Measurements from ENCODE around the gene TSFM.
"Not testable (repeated sequence)": the region's sequence is repeated elsewhere in the genome, so short reads cannot be mapped to it uniquely, and the experiment has no call there.

TSFM gene

DNA sequence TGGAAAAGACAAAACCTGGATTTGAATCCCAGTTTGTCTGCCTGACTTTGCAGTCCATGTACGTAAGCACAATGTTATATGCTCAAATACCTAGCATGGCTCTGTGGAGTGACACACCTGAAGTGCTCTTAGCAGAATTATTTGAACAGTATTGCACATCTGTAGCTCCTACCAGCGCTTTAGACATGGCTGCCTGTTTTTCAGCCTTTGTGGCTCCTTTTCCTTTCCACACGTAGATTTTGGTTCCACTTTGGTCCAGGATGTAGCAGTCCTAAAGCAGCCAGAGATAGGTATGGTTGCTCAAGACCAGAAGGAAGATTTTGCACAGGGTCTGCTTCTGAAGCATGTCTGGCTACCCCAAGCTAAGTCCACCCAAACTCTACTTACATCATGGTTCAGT lies 26.8 kb downstream of the TSFM start:
- Histone ChIP-seq H3K27me3 (ENCODE audit: insufficient read depth, low read length) (no peaks in the 10 kb centered on the region), H3K4me3 (ENCODE audit: low read length) (no peak overlapping the region), H3K9me3 (ENCODE audit: low read length) (no peaks in the 10 kb centered on the region), H2AFZ (ENCODE audit: low read depth, low read length) (no peak overlapping the region), H3K36me3 (ENCODE audit: insufficient read depth, low read length) (peaks cover 39% of the 10 kb centered on the region), H3K4me1 (ENCODE audit: insufficient read depth, low read length) (no peaks in the 10 kb centered on the region)

DNA sequence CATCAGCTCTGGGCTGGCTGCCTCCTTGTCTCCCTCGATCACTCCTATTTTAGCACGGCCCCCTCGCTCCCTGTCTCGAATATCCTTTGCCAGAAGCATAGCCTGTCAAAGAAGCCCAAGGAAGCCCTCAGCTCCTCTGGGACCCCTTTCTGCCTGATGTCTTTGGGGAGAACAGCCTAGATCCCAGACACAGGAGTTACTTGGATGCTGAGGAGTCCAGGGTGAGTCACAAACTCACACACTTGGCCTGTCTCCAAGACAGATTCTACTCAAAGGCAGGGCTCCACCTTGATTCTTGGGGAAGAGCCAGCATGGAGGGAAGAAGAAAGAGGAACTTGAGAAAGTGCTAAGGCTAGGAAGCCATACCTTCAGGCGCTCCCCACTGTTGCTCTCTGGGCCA lies 27.9 kb downstream of the TSFM start:
- peaks cover 39% of the 10 kb centered on the region for H3K36me3 ChIP-seq (ENCODE audit: insufficient read depth, low read length)
- H3K27me3 ChIP-seq (ENCODE audit: insufficient read depth, low read length): no peaks in the 10 kb centered on the region
- no peak overlapping the region for H3K4me3 ChIP-seq (ENCODE audit: low read length)
- no peaks in the 10 kb centered on the region for H3K9me3 ChIP-seq (ENCODE audit: low read length)
- no peak overlapping the region for H2AFZ ChIP-seq (ENCODE audit: low read depth, low read length)
- H3K4me1 ChIP-seq (ENCODE audit: insufficient read depth, low read length): no peaks in the 10 kb centered on the region

DNA sequence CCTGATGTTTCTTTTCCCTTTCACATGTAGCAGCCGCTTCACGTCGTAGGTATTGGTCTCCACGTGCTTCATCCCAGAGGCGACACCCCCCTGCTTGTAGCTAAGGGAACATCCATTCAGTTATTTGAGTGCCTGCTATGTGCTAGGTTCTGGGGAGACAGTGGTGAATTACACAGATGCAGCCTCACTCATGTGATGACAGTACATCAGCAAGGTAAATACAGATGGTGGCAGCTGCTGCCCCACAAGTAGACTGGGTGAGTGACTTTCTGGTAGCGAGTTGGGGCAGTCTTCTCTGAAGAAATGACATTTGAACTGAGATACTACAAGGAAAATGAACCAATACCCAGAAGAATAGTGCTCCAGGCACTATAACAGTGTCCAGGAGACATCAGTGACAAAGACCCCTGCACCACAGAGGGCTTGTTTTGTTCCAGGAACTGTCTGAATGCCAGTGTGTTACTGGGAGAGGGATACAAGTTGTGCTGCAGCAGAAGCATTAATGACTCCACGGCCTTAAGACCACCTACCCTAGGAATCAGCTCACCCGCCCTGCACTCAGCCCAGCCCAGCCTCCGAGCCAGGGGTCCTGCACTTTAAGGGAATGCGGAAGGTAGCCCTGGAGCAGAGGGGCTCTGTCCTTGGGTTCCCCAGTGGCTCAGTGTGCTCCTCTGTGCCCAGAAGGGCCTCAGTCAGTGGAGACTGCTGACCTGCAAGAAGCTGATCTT lies 28.6 kb downstream of the TSFM start:
- Histone ChIP-seq H3K4me1 (ENCODE audit: insufficient read depth, low read length) (no peaks in the 10 kb centered on the region), H3K4me3 (ENCODE audit: low read length) (no peak overlapping the region), H2AFZ (ENCODE audit: low read depth, low read length) (no peak overlapping the region), H3K9me3 (ENCODE audit: low read length) (no peaks in the 10 kb centered on the region), H3K36me3 (ENCODE audit: insufficient read depth, low read length) (peaks cover 39% of the 10 kb centered on the region), H3K27me3 (ENCODE audit: insufficient read depth, low read length) (no peaks in the 10 kb centered on the region)

DNA sequence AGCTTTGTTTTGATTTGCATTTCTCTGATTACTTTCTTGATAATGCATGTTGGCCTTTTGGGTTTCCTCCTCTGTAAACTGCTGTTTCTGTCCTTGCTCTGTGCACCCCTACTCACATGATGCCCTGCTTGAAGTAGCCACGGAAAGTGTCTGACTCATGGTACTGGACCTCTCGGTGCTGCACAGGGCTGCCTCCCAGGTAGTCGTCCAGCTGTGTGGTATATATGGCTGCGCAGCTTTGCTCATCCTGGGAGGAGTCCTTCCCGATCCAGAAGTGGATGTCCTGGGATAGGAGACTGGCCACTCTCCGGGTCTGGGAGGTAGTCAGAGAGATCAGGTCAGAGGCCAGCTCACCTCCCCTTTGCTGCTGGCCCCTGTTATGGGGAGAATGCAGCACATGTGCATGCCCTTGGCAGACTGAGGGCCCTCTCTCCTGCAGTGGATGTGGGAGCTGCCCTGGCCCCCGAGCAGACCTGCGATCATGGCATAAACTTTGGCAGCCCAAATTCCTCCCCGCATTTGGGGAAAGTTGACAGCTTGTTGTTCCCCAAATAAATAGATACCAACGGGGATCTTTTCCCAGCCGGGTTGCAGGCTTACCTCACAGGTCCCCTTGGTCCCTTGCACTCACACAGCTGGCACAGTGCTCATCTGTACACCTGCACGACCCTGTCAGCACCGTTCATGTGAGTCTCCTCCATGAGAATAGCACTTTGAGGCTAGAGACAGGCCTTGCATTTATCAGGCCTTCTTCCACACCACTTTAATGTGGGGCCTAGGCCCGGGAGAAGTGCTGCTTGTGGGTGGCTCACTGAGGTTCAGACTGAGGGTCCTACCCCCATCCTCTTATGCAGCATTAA lies 30.8 kb downstream of the TSFM start:
- Histone ChIP-seq H2AFZ (ENCODE audit: low read depth, low read length) (no peak overlapping the region), H3K27me3 (ENCODE audit: insufficient read depth, low read length) (no peaks in the 10 kb centered on the region), H3K9me3 (ENCODE audit: low read length) (no peaks in the 10 kb centered on the region), H3K4me3 (ENCODE audit: low read length) (no peak overlapping the region), H3K4me1 (ENCODE audit: insufficient read depth, low read length) (no peaks in the 10 kb centered on the region), H3K36me3 (ENCODE audit: insufficient read depth, low read length) (peaks cover 26% of the 10 kb centered on the region)

DNA sequence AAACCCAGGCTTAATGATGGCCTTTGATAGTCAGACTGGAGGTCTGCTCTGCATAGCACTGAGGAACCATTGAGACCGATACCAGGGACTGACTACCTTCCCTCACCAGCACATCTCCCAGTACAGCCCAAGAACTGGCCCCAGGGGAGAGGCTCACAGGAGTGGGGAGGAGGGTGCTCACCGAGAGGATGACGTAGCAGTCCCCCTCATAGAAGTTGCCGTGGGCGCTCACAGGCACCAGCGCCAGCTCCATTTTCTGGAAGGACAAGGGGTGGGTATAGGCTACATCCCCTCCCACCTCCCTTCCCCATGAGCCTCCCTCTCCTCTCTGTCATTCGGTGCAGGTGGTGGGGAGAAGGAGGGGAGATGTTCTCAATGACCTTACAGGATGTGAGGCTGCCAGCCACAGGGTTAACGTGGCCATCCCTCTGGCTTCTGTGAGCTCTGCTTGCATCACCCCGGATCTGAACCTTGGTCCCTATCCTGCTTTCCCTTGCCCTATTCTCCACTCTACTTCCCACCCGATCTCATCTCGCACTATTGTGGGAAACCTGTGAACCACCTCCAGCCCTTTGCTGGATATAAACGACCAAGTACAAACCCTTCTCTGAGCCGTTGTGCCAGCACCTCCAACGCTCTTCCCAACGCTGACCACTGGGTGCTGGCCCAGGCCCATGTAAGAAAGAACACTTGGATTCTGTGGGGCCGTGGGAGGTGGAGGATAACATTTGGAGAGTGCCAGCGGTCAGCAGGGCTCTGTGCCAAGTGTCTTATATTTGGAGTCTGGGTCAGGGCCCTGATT lies 31.6 kb downstream of the TSFM start:
- Histone ChIP-seq H3K9me3 (ENCODE audit: low read length) (no peaks in the 10 kb centered on the region), H3K4me3 (ENCODE audit: low read length) (no peak overlapping the region), H2AFZ (ENCODE audit: low read depth, low read length) (no peak overlapping the region), H3K4me1 (ENCODE audit: insufficient read depth, low read length) (no peaks in the 10 kb centered on the region), H3K27me3 (ENCODE audit: insufficient read depth, low read length) (no peaks in the 10 kb centered on the region), H3K36me3 (ENCODE audit: insufficient read depth, low read length) (peaks cover 18% of the 10 kb centered on the region)

DNA sequence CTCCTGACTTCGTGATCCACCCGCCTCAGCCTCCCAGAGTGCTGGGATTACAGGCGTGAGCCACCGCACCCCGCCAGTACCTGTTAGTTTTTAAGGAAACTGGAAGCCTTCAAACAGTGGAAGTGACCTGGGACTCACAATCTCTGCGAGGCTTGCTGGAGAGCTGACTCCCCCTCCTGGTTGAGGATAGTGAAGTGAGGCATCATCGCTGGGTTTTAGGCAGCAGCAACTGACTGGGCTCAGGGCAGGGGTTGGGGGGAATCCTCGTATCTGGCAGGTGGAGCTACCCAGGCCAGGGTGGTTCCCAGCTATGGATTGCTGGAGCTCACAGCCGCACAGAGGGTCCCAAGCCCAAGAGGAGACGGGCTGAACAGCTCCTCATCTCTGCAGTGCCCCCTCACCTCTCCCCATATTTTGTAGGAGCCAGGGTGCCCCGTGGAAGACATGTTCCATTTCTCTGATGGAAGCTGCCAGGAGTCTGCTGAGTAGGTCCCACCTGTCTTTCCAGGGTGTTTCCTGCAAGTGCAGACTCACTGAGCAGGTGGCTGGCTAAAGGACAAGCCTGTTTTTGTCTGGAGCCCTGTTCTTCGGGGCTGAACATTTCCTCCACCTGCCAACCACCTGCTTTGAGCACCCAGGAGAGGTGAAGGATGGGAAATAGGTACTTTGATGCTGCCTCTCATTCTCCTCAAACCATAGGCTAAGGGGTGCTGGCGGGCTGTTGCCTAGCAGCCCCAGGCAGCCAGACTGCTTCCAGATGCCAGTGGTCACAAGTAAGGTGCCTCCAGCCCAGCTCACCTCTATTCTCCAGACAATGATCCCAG lies 32.8 kb downstream of the TSFM start:
- H3K36me3 ChIP-seq (ENCODE audit: insufficient read depth, low read length): peaks cover 20% of the 10 kb centered on the region
- H3K4me1 ChIP-seq (ENCODE audit: insufficient read depth, low read length): no peaks in the 10 kb centered on the region
- no peaks in the 10 kb centered on the region for H3K9me3 ChIP-seq (ENCODE audit: low read length)
- H3K4me3 ChIP-seq (ENCODE audit: low read length): no peak overlapping the region
- no peak overlapping the region for H2AFZ ChIP-seq (ENCODE audit: low read depth, low read length)
- H3K27me3 ChIP-seq (ENCODE audit: insufficient read depth, low read length): no peaks in the 10 kb centered on the region

DNA sequence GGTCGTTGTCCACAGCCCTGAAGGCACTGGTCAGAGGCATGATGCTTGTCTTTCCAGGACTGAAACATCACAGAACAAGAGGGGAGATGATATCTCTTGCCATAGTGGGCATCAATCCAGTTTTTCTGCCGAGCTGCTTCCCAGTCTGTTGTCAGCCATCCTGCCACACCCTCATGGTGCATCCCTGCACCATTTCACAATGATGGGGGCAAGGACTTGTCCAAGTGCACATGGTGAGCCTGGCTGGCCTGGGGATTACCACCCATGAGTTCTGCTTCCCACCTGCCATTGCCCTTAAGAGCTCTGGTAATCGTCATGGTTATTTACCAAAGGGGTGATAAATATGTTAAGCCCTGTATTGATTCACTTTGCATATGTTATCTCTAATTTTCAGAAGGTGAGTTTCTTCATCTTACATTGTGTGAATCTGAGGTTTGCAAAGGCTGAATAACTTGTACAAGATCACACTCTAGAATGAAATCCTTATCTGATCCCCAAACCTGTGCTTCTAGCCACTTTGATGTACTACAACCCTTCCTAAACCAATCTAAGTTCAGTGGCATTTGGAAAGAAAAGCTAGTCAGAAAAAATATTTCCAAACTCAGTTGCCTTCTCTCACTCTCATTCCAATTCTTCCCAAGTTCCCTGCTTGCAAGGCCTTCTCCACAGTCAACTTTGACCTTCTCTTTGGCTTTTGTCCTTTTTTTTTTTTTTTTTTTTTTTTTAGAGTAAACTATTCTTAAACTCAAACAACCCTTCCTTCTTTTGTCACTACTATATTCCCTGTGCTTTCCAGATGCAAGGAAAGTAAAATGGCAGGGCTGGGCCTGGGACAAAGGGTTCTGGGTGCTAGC lies 33.6 kb downstream of the TSFM start:
- H3K27me3 ChIP-seq (ENCODE audit: insufficient read depth, low read length): no peaks in the 10 kb centered on the region
- H3K9me3 ChIP-seq (ENCODE audit: low read length): no peaks in the 10 kb centered on the region
- no peaks in the 10 kb centered on the region for H3K4me1 ChIP-seq (ENCODE audit: insufficient read depth, low read length)
- peaks cover 24% of the 10 kb centered on the region for H3K36me3 ChIP-seq (ENCODE audit: insufficient read depth, low read length)
- no peak overlapping the region for H3K4me3 ChIP-seq (ENCODE audit: low read length)
- H2AFZ ChIP-seq (ENCODE audit: low read depth, low read length): no peak overlapping the region

DNA sequence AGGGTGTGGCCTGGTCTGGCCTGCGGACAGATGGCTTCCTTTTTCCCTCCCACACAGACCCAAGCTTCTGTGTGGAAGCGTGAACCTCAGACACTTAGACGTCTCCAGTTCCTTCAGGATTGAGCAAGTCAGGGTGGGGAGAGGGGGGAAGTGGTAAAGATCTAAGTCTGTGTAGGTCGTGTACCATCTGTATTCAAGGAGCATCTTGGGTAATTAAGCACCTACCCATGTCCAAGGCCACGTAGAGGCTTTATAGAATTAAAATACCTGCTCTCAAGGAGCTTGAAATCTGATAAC lies 34.2 kb downstream of the TSFM start:
- no peak overlapping the region for H3K4me3 ChIP-seq (ENCODE audit: low read length)
- peaks cover 30% of the 10 kb centered on the region for H3K36me3 ChIP-seq (ENCODE audit: insufficient read depth, low read length)
- no peaks in the 10 kb centered on the region for H3K4me1 ChIP-seq (ENCODE audit: insufficient read depth, low read length)

DNA sequence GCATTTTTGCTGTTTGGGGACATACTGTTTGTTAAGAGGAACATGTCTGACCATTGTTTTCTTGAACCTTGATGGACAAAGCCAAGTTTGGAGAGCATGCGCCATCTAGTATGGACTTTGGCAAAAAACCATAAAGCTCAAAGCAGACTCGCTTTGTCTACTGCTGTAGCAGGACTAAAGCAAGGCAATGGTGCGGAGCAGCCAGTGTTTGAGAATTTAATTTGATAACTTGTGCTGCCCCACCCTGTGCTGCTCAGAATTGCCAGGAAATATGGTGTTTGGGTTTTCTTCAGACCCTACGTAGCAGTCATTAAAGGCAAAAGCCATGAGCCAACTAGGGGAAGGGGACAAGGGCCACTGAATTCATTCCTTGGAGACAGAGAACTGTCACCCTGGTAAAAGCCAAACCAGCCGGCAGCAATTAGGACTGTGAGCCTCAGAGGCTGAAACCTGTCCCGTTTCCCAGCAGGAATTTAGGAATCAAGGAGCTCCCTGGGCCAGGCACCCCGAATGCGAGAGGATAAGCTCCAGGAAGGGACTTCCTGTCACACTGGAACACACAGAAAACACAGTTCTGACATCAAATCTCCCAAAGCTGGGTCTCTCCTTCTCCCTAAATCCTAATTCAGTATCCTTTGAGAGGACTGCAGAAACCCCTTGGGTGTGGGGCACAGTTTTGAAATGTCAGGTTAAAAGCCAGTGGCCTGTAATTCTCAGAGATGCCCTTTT lies 34.8 kb downstream of the TSFM start:
- H3K4me3 ChIP-seq (ENCODE audit: low read length): no peak overlapping the region

More for the DNA sequence above, 34.2 kb downstream of the TSFM start:
- Histone ChIP-seq H3K9me3 (ENCODE audit: low read length) (no peaks in the 10 kb centered on the region), H3K27me3 (ENCODE audit: insufficient read depth, low read length) (no peaks in the 10 kb centered on the region), H2AFZ (ENCODE audit: low read depth, low read length) (no peak overlapping the region)

DNA sequence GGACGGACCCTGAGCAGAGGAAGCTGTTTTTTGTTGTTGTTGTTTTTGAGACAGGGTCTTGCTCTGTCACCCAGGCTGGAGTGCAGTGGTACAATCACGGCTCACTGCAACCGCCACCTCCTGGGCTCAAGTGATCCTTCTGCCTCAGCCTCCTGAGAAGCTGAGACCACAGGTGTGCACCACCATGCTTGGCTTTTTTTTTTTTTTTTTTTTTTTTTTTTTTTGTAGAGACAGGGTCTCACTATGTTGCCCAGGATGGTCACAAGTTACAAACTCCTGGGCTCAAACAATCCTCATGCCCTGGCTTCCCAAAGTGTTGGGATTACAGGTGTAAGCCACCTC lies 35.4 kb downstream of the TSFM start:
- not testable (repeated sequence) for H2AFZ ChIP-seq (ENCODE audit: low read depth, low read length); H3K4me1 ChIP-seq (ENCODE audit: insufficient read depth, low read length); H3K4me3 ChIP-seq (ENCODE audit: low read length); H3K9me3 ChIP-seq (ENCODE audit: low read length); H3K27me3 ChIP-seq (ENCODE audit: insufficient read depth, low read length)
- peaks cover 38% of the 10 kb centered on the region for H3K36me3 ChIP-seq (ENCODE audit: insufficient read depth, low read length)

More for the DNA sequence above, 34.8 kb downstream of the TSFM start:
- Histone ChIP-seq H2AFZ (ENCODE audit: low read depth, low read length) (no peak overlapping the region), H3K9me3 (ENCODE audit: low read length) (no peaks in the 10 kb centered on the region), H3K27me3 (ENCODE audit: insufficient read depth, low read length) (no peaks in the 10 kb centered on the region), H3K4me1 (ENCODE audit: insufficient read depth, low read length) (no peaks in the 10 kb centered on the region), H3K36me3 (ENCODE audit: insufficient read depth, low read length) (peaks cover 36% of the 10 kb centered on the region)

DNA sequence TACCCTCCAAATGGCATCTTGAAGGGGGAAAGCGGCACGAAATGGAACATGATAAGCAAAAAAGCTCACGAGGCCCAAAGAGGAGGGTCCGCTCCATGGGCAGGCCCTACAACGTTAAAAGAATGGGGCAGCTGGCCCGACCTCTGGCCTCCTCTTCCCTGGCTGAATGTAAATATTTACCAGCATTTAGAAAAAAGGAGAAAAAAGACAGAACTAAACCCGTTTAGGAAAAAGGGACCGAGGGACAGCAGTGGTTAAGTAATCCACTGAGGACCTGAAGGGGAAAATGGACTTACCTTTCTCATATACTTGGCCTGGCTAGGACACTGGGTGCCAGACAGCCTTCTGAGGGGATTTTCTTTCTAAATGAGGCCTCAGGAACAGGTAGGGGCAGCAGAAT lies 37.5 kb downstream of the TSFM start:
- H3K9me3 ChIP-seq (ENCODE audit: low read length); H3K4me1 ChIP-seq (ENCODE audit: insufficient read depth, low read length); H2AFZ ChIP-seq (ENCODE audit: low read depth, low read length); H3K4me3 ChIP-seq (ENCODE audit: low read length); H3K27me3 ChIP-seq (ENCODE audit: insufficient read depth, low read length): not testable (repeated sequence)
- peaks cover 56% of the 10 kb centered on the region for H3K36me3 ChIP-seq (ENCODE audit: insufficient read depth, low read length)
